GM19463 (cell line): ENCODE measurements around the gene ST8SIA6.
"Not testable (repeated sequence)": the region's sequence is repeated elsewhere in the genome, so short reads cannot be mapped to it uniquely, and the experiment has no call there.

Experiments used
- ATAC-seq: cut with Tn5 transposase; IDR thresholded peaks from one replicate; pipeline ENCODE4 v1.9.1; 2021; ENCODE audit warnings: mild to moderate bottlenecking, moderate library complexity; ENCODE audit not compliant: unreplicated experiment

Gene ST8SIA6

GRCh38 chr10:17454161-17455014 is at the start of gene ST8SIA6:
ST8SIA6 (minus strand) TSS chr10:17454595; CDS start chr10:17454255, 340 bp downstream.
- ATAC-seq, result peak; percentile 55

DNA sequence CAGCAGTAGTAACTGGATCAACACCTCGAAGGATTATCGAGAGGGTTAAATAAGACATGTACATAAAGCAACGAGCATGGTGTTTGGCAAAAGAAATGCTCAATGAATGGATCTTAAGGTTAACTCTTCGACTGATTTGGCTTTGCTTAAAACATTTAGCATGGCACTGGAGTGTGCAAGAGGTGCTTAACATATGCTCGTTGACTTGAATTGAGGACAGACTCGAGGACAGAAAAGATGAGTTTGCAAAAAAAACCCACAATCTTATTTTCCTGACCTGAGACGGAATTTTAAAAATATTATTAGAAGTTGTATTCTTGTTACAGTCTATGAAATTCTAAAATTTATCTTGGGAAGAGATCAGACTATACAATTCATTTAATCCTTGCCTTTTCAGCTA is 49.4 kb upstream of the ST8SIA6 start:
- no peak for ATAC-seq

DNA sequence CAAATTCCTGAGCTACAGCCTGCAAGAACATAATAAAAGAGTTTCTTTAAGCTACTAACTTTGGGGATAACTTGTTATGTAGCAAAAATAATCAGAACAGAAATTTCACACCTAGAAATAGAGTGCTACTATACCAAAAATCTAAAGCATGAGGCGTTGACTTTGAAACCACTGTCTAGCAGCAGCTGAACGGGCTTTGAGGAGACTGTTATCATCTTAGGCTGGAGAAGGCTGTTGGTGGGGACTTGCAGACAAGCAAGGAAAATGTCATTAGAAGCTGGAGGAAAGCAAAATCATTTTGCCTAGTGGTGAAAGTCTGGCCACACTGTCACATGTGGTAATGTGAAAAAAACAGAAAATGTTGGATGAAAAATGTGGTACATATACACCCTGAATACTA is 48.4 kb upstream of the ST8SIA6 start:
- ATAC-seq, result no peak

GRCh38 chr10:17499014-17499413 is 44.6 kb upstream of the ST8SIA6 start:
- not testable (repeated sequence) for ATAC-seq

GRCh38 chr10:17497446-17498030 is 43.1 kb upstream of the ST8SIA6 start:
- no peak for ATAC-seq

- ATAC-seq, result no peak
Measured at GRCh38 chr10:17494626-17495260, 40.3 kb upstream of the ST8SIA6 start.

- ATAC-seq, result no peak
Measured at GRCh38 chr10:17488848-17489247, 34.5 kb upstream of the ST8SIA6 start.

GRCh38 chr10:17483079-17483478 is 28.7 kb upstream of the ST8SIA6 start:
- ATAC-seq, result no peak

- no peak for ATAC-seq
Measured at GRCh38 chr10:17479822-17480221, 25.4 kb upstream of the ST8SIA6 start.

DNA sequence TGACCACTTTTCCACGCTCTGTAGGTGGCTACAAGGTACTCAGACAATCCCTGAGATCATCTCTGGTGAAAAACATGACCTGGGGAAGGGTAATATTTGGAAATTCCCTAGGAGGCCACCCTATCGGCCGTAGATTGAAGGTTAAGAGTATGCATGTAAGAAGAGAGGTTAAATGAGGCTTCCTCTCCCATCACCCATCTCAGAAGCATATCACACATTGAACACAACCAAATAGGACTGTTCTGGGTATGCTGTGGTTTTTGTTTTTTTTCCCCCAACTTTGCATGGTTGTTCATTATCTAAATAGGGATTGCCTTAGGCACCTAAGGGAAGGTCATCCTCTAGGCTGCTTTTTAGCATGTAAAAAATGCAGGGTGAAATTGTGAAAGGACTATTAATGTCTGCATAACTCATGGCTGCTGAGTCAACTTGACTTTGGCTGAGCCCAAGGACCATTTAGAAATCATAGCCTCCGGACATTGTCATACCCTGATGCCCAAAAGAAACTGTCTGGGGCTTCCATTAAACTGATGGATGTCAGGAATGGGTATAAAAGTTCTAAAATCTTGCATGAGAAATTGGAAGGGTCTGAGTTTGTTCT is 24.7 kb upstream of the ST8SIA6 start:
- ATAC-seq, result peak; percentile 41

DNA sequence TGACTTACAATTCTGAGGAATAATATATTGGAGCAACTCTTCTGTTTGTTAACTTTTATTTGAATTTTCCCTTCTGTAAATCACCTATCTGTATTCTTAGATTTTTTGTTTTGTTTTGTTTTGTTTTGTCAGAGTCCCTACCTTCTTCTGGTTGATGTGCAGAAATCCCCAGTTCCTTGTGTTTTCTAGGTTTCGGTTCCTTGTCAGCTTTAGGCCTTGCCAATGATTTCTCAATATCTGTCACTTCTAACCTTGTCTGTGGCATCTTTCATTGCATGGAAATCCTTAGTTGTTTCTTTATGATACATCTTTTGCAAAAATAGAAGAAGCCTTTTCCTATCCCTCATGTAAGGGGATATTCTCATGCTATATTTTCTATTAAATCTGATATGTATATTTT is 21.7 kb upstream of the ST8SIA6 start:
- peak; percentile 59 for ATAC-seq

DNA sequence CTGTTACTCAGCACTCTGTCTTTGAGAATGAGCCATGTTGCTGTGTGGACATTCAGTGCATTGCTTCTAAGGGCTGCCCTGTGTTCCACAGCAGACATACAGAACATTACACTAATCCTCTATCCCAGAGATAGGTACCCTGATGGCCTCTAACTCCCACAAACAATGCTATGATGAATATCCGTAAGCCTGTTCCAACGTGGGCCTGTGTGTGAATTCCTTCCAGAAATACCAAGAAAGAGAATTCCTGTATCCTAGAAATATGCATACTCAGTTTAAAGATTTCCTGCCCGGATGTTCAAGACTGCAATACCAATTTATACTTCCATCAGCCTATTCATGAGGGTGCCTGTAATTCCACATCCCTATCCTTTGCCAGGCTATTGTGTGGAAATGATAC is 21.3 kb upstream of the ST8SIA6 start:
- ATAC-seq, result no peak

- ATAC-seq, result no peak
Measured at GRCh38 chr10:17474595-17475323, 20.4 kb upstream of the ST8SIA6 start.

GRCh38 chr10:17473228-17473950 is 19.0 kb upstream of the ST8SIA6 start:
- ATAC-seq, result no peak

GRCh38 chr10:17472481-17473227 is 18.3 kb upstream of the ST8SIA6 start:
- no peak for ATAC-seq

GRCh38 chr10:17470246-17470645 is 15.9 kb upstream of the ST8SIA6 start:
- ATAC-seq, result no peak

- ATAC-seq, result no peak
Measured at GRCh38 chr10:17465328-17466125, 11.1 kb upstream of the ST8SIA6 start.

DNA sequence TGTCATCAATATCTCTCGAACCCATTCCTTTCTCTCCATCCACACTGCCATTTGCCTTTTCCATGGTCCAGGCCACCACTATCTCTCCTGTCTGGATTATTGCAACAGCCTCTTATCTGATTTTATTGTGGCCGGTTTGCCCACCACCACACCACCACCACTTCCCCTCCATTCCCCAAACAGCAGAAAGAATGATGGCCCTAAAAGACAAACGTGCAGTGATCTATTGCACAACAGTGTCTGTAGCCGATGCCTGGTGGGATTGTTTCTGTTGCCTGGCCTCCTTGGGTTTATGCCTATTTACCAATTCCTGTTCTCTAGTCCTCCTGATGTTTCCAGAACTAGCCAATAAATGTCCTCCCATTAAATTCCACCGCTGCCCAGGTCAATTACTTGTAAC is 10.2 kb upstream of the ST8SIA6 start:
- ATAC-seq, result no peak

DNA sequence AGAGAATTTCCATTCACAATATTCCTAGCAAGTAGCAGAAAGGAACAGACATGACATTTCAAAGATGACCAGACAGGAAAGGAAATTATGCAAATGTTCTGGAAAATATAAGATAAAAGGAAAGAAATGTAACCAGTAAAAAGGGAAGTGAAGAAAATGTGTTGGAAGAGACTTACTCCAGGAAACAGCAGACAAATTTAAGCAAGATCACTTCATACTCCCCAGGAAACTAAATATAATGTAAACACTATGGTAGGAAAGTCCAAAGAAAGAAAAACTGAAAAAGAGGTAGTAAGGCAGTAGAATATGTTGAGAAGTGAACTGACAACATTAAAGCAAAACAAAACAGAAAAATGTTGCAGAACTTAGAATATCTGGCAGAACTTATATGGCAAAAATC is 6.4 kb upstream of the ST8SIA6 start:
- ATAC-seq, result no peak
